T-helper 2 cell treated with Interferon-gamma antibody and Interleukin-4, amounts not matched to agents 5 μg/mL and 100 μg/mL, for 36 hours (primary cell): ENCODE results near the gene C1orf167.

Experiments used
- DNase-seq: peaks from one replicate; pipeline ENCODE4 v3.0.0; 2021; ENCODE audit warnings: low spot score
- H3K27ac Mint-ChIP-seq: one replicate; pipeline ENCODE4 v1.8.0; 2021; ENCODE audit warnings: mild to moderate bottlenecking, mixed read lengths
- H3K27me3 Mint-ChIP-seq: one replicate; pipeline ENCODE4 v1.8.0; 2021; ENCODE audit warnings: low read depth, mixed read lengths
- H3K36me3 Mint-ChIP-seq: one replicate; pipeline ENCODE4 v1.8.0; 2021; ENCODE audit warnings: low read depth, mixed read lengths
- H3K4me1 Mint-ChIP-seq: one replicate; pipeline ENCODE4 v1.8.0; 2021; ENCODE audit warnings: low read depth, mixed read lengths
- H3K4me3 Mint-ChIP-seq: one replicate; pipeline ENCODE4 v1.8.0; 2022; ENCODE audit warnings: mild to moderate bottlenecking, moderate library complexity, mixed read lengths
- H3K9me3 Mint-ChIP-seq: one replicate; pipeline ENCODE4 v1.8.0; 2021; ENCODE audit warnings: mixed read lengths

Gene C1orf167

DNA sequence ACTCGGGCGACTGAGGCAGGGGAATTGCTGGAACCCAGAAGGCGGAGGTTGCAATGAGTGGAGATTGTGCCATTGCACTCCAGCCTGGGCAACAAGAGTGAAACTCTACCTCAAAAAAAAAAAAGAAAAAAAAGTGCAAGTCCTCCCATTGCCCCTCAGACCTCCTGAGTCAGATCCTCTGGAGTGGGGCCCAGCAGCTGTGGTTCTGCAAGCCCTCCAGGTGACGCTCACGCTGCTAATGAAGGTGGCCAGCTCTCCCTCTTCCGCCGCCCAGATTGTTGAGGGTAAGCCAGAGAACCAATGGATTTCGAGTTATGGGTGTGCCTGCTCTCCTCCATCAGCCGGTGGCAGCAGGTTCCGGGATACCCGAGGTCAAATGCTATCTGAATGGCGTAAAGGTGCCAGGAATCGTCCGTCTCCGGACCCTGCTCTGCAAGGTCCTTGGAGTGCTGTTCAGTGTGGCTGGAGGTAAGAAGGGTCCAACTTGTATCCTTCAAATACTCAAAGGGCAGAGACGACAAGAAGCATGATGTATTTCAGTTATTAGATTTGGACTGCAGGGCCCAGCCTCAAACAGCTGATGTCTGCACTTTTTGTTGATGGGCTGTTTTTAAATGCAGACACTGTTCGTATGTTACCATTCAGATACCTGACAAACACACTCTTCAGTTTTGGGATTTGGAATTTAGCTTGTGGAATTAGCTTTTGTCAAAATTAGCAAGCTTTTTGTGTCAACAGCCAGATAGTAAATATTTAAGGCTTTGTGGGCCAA lies 61.6 kb downstream of the C1orf167 start:
- no peaks in the 10 kb centered on the region for H3K4me1 Mint-ChIP-seq
- no peak overlapping the region for H3K27ac Mint-ChIP-seq
- H3K36me3 Mint-ChIP-seq: peaks cover 25% of the 10 kb centered on the region
- H3K4me3 Mint-ChIP-seq: no peak overlapping the region
- no peak for DNase-seq
- no peaks in the 10 kb centered on the region for H3K27me3 Mint-ChIP-seq
- H3K9me3 Mint-ChIP-seq: no peaks in the 10 kb centered on the region

DNA sequence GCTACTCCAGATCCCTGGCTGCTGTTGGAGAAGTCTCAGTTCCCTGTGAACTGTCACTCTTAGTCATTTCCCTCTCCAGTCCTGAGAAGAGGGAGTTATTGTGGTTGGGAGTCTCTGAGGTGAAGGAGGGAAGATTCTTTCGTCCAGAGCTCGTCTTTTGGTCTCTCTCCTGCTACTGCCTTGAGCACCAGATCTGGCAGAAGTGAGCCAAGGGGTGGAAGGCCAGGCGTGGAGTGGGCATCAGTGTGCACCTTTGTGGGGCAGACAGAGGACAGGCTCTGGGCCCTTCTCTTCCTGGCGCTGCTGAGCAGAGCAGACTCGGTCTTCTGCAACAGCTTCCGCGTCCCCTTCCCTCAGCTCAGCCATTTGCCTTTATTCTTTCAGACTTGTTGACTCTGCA lies 63.1 kb downstream of the C1orf167 start:
- DNase-seq: no peak
- H3K4me1 Mint-ChIP-seq: no peaks in the 10 kb centered on the region
- H3K36me3 Mint-ChIP-seq: peaks cover 17% of the 10 kb centered on the region
- no peaks in the 10 kb centered on the region for H3K27me3 Mint-ChIP-seq
- H3K9me3 Mint-ChIP-seq: no peaks in the 10 kb centered on the region
- no peak overlapping the region for H3K27ac Mint-ChIP-seq
- no peak overlapping the region for H3K4me3 Mint-ChIP-seq

DNA sequence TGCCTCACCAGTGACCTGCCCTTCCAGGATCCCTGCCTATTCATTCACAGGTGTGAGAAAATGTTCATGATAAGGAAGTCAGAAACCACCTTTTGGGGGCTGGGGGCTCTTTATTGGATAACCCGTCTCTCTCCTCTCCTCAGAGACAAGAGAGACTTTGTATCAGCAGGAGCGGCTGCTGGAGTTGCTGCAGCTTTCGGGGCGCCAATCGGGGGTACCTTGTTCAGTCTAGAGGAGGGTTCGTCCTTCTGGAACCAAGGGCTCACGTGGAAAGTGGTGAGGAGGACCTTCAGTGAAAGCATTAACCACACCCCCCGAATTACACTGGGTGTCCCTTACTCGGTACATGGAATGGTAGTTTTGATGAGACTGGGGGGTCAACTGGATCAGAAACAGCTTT lies 65.0 kb downstream of the C1orf167 start:
- Mint-ChIP-seq H3K27me3 (no peaks in the 10 kb centered on the region), H3K4me1 (no peaks in the 10 kb centered on the region), H3K4me3 (no peak overlapping the region), H3K27ac (no peak overlapping the region), H3K36me3 (peaks cover 23% of the 10 kb centered on the region), H3K9me3 (no peaks in the 10 kb centered on the region)
- DNase-seq: no peak

DNA sequence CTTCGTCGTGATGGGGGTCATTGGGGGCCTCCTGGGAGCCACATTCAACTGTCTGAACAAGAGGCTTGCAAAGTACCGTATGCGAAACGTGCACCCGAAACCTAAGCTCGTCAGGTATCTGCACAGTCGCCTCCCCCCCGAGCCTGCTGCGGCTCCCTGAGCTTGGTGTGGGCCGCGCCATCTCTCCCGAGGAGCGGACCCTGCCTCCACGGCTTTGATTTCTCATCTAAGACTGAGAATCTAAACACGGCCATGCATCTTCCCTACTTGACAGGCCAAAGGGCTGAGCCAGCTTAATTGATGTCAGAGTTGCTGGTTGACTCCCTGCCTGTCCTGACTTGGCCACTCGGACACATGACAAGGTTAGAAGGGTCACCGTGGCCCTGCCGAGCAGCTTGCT lies 66.5 kb downstream of the C1orf167 start:
- H3K27ac Mint-ChIP-seq: no peak overlapping the region
- H3K4me1 Mint-ChIP-seq: no peaks in the 10 kb centered on the region
- H3K9me3 Mint-ChIP-seq: no peaks in the 10 kb centered on the region
- H3K27me3 Mint-ChIP-seq: no peaks in the 10 kb centered on the region
- no peak for DNase-seq
- no peak overlapping the region for H3K4me3 Mint-ChIP-seq
- peaks cover 23% of the 10 kb centered on the region for H3K36me3 Mint-ChIP-seq

DNA sequence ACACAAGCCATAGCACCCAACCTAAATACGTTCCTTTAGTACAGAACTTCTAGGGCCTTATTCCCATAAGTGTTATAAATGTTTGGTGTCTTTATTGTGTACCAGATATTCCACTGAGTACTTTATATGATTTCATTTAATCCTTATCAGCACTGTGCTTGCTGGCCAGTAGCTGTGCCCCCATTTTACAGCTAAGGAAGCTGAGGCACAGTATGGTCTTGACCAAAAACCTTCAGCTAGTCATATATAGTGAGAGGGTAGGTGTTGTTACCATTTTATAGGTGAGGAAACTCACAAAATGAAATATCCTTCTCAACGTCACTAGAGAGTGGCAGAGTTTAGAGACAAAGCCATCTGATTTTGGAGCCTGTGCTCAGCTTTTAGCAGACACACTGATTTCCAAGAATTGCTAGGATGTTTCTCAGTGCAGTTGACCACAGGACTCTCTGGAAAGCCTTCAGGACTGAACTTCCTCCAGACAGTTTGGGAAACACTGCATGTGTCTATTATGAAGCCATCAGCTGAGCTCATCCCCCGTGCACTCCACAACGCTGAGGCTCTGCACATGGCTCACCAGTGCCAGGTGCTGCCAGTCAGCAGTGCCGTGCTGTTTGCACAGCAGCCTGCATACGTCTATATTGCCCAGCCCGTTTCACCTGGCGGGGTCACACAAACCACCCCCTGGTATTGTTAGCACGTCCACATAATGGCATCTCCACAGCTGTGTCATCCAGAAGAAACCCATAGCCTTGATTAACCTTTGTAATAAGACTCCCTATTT lies 70.1 kb downstream of the C1orf167 start:
- Mint-ChIP-seq H3K4me3 (no peak overlapping the region), H3K36me3 (peaks cover 29% of the 10 kb centered on the region), H3K27ac (no peak overlapping the region), H3K9me3 (no peaks in the 10 kb centered on the region), H3K4me1 (no peaks in the 10 kb centered on the region), H3K27me3 (no peaks in the 10 kb centered on the region)
- no peak for DNase-seq

DNA sequence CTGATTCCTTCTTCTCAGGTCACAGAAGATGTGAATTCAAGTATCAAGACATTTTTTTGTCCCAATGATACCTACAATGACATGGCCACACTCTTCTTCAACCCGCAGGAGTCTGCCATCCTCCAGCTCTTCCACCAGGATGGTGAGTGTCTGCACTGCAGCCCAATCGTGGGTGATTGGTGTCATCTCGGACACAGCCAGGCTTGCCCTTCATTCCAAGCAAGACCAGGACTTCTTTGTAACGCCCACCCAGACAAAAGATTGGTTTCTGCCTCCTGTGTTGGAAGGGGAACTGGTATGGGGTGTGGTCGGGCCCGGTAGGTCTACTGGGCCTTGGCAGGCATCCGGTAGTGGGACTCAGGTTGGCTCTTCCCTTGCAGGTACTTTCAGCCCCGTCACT lies 71.5 kb downstream of the C1orf167 start:
- no peaks in the 10 kb centered on the region for H3K27me3 Mint-ChIP-seq
- H3K4me3 Mint-ChIP-seq: no peak overlapping the region
- peaks cover 25% of the 10 kb centered on the region for H3K36me3 Mint-ChIP-seq
- no peaks in the 10 kb centered on the region for H3K9me3 Mint-ChIP-seq
- H3K27ac Mint-ChIP-seq: no peak overlapping the region
- H3K4me1 Mint-ChIP-seq: peaks cover under 1% of the 10 kb centered on the region
- DNase-seq: no peak

DNA sequence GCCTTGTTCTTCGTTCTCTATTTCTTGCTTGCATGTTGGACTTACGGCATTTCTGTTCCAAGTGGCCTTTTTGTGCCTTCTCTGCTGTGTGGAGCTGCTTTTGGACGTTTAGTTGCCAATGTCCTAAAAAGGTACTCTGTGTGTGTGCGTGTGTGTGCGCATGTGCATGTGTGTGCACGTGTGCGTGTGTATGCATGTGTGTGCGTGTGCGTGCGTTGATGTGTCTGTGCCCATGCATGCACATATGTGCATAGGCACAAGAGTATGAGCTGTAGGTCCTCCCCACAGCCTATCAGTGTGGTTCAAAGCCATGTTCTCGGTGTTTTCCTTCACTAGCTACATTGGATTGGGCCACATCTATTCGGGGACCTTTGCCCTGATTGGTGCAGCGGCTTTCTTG lies 71.9 kb downstream of the C1orf167 start:
- Mint-ChIP-seq H3K9me3 (no peaks in the 10 kb centered on the region), H3K36me3 (peaks cover 29% of the 10 kb centered on the region), H3K27ac (no peak overlapping the region), H3K4me3 (no peak overlapping the region), H3K4me1 (peaks cover 5% of the 10 kb centered on the region), H3K27me3 (no peaks in the 10 kb centered on the region)
- no peak for DNase-seq

DNA sequence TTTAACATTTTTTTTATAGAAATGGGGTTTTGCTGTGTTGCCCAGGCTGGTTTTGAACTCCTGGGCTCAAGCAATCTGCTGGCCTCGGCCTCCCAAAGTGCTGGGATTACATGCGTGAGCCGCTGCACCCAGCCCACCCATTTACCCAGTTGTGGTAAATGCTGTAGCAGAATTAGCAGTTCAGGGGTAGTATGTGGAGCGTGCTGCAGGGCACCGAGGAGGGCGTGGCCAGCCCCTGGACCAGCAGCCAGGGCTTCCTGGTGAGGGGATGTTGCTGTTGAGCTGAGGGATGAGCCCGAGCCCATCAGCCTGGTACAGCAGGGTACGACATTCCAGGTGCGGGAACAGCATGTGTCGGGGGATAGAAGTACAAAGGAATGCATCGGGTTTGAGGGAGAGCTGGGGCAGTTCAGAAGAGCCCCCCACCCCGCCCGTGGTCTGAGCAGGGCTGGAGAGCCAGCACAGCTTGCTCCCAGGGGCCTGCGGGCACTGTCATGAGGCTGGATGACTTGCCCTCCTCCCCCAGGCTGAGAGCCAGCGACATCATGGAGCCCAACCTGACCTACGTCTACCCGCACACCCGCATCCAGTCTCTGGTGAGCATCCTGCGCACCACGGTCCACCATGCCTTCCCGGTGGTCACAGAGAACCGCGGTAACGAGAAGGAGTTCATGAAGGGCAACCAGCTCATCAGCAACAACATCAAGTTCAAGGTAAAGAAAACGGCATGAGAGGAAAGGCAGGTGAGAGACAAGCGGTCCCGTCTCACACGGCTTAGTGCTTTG lies 73.6 kb downstream of the C1orf167 start:
- Mint-ChIP-seq H3K27me3 (no peaks in the 10 kb centered on the region), H3K27ac (no peak overlapping the region), H3K4me3 (no peak overlapping the region), H3K9me3 (no peaks in the 10 kb centered on the region), H3K4me1 (peaks cover 5% of the 10 kb centered on the region), H3K36me3 (peaks cover 33% of the 10 kb centered on the region)
- no peak for DNase-seq

DNA sequence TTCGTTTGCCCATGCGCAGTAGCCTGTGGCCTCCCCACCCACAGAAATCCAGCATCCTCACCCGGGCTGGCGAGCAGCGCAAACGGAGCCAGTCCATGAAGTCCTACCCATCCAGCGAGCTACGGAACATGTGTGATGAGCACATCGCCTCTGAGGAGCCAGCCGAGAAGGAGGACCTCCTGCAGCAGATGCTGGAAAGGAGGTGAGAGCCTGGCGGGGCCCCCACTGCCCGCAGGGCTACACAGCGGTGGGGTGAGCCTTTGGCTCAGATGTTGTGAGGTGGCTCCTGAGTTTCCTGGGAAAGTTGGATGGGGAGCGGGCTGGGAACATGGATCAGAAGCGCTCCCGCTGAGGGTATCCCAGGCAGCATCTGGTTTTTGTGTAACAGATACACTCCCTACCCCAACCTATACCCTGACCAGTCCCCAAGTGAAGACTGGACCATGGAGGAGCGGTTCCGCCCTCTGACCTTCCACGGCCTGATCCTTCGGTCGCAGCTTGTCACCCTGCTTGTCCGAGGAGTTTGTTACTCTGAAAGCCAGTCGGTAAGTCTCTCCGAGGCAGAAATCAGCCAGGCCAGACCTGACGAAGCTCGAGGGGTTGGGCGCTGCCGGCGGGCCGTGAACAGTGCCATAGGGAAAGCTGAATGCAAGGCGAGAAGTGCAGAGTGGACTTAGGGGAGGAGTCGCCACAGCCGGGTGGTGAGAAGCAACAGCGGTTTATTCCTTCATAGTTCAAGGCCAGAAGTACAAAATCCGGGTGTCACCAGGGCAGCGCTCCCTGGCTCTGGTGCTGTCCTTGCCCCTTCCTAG lies 75.2 kb downstream of the C1orf167 start:
- Mint-ChIP-seq H3K36me3 (peaks cover 32% of the 10 kb centered on the region), H3K27me3 (no peaks in the 10 kb centered on the region), H3K4me1 (peaks cover 5% of the 10 kb centered on the region), H3K9me3 (no peaks in the 10 kb centered on the region), H3K27ac (no peak overlapping the region), H3K4me3 (no peak overlapping the region)
- no peak for DNase-seq

DNA sequence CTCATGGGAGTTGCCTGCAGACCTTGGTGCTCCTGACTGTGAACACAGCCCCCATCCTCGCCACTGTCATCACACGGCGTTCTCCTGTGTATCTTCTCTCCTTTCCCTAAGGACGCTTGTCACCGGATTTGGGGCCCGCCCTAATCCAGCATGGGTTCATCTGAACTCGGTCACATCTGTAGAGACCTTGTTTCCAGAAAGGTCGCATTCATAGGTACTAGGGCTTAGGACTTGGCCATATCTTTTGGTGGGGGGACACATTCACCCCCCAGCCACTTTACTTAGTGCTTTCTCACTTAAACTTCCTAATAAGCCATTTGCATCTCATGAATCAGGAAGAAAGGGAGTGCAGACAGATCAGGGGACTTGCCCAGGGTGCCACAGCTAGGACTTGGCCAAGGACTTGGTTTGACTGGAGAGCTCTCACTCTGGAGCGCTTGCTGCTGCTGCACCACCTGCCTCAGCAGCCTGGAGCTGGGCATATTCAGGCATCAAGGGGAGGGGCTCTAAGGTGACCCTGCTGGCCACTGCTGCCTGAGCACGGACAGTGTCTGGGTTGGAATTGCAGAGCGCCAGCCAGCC lies 75.9 kb downstream of the C1orf167 start:
- Mint-ChIP-seq H3K9me3 (no peaks in the 10 kb centered on the region), H3K36me3 (peaks cover 35% of the 10 kb centered on the region), H3K27ac (no peak overlapping the region), H3K4me1 (peaks cover 5% of the 10 kb centered on the region), H3K27me3 (no peaks in the 10 kb centered on the region), H3K4me3 (no peak overlapping the region)
- DNase-seq: no peak

DNA sequence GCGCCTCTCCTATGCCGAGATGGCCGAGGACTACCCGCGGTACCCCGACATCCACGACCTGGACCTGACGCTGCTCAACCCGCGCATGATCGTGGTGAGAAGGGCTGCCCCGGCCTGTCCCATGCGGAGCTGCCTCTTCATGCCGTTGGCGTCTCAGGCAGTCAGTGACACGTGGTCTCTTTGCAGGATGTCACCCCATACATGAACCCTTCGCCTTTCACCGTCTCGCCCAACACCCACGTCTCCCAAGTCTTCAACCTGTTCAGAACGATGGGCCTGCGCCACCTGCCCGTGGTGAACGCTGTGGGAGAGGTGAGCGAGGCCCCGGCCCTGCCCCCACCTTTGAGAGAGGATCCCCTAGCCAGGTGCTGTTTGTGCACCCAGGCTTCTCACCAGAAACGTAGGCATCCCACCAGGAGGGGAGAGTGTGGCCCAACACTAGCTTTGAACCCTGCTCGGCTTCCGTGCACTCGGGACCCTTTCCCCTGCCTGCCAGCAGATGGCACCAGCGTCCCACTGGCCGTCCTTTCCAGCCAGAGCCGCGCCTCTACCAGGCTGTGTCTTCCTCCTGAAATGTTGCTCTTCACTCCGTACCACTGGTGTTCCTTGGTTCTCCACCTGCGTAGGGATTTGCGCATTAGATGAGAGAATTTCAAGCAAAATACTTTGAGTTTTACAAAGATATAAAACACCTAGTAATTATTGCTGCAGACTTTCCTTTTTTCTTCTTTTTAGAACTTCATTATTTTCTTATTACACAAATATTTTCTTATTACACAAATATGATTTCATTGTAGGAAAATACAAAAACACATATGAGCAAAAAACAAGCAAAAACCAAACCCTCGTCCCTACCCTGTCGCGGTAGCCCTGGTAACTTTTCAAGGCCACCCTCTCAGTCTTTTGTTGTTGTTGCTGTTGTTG lies 76.6 kb downstream of the C1orf167 start:
- Mint-ChIP-seq H3K36me3 (peaks cover 35% of the 10 kb centered on the region), H3K27ac (no peak overlapping the region), H3K9me3 (no peaks in the 10 kb centered on the region), H3K4me1 (peaks cover 5% of the 10 kb centered on the region), H3K4me3 (no peak overlapping the region), H3K27me3 (no peaks in the 10 kb centered on the region)
- DNase-seq: peak; percentile 50
